Measurements from ENCODE around the gene RAMP2. TPM values are rescaled to one million over a fixed set of nuclear protein-coding genes. Genes with fewer than 3 reads are reported as not detected.

RAMP2 gene
- total and polyA plus RNA-seq, 2 experiments from 2014 or later = 8.8 to 29.5 TPM

GRCh38 chr17:42744806-42745617, 16.0 kb upstream of the RAMP2 start, which contains the start of gene EZH1:
Gene EZH1, minus strand, starts transcription at chr17:42745040. Its CDS starts 16,099 bp downstream, at chr17:42728941.
- Histone ChIP-seq H2AFZ (peak within 1 kb of the TSS; percentile 94), H3K79me2 (replicated peaks; ENCODE audit: insufficient read depth) (peaks cover 12% of the 10 kb centered on the region), H3F3A (replicated peaks; ENCODE audit: low read depth) (0 out of 2 replicates have a peak, but pooled peaks cover 14% of the 10 kb centered on the region), H3K36me3 (ENCODE audit: insufficient read depth) (no peaks in the 10 kb centered on the region), H3K27ac (ENCODE audit: low read depth) (peak within 1 kb of the TSS; percentile 94), H3K4me2 (peak within 1 kb of the TSS; percentile 80), H3K4me3 (peak within 1 kb of the TSS; percentile 79), H3K9me2 (ENCODE audit: insufficient read depth) (peaks cover 5% of the 10 kb centered on the region; the same call in 1 of the 2 replicates), H3K27me3 (ENCODE audit: insufficient read depth) (peaks cover 18% of the 10 kb centered on the region), H3K4me1 (ENCODE audit: insufficient read depth) (peaks cover 44% of the 10 kb centered on the region), H4K20me1 (replicated peaks; ENCODE audit: insufficient read depth) (no peaks in the 10 kb centered on the region)
- no peak for TF ChIP-seq ZNF114 (CRISPR knock-in tag; IDR thresholded peaks at IDR 0.05)
- TF ChIP-seq JUNB (IDR thresholded peaks at IDR 0.05; ENCODE audit: unreplicated experiment) = no peak
- peak; percentile 54 for TF ChIP-seq EZH2 (IDR thresholded peaks at IDR 0.05; ENCODE audit: low read depth, unreplicated experiment)
- TF ChIP-seq POLR2AphosphoS5 (IDR thresholded peaks at IDR 0.05; ENCODE audit: low read depth) = peak; percentile 87
- Mint-ChIP-seq H3K27me3 (ENCODE audit: insufficient read depth, low read depth, poor library complexity) (peaks cover 20% of the 10 kb centered on the region), H3K27ac (peak within 1 kb of the TSS; percentile 87), H3K4me1 (peaks cover 37% of the 10 kb centered on the region), H3K9me3 (peaks cover 11% of the 10 kb centered on the region), H3K36me3 (ENCODE audit: low read depth) (peaks cover 5% of the 10 kb centered on the region; the same call in 2 of the 3 replicates), H3K4me3 (peak within 1 kb of the TSS; percentile 88)
- peak; percentile 88 for ATAC-seq
- peak; percentile 97 for DNase-seq (ENCODE audit: low spot score)

DNA sequence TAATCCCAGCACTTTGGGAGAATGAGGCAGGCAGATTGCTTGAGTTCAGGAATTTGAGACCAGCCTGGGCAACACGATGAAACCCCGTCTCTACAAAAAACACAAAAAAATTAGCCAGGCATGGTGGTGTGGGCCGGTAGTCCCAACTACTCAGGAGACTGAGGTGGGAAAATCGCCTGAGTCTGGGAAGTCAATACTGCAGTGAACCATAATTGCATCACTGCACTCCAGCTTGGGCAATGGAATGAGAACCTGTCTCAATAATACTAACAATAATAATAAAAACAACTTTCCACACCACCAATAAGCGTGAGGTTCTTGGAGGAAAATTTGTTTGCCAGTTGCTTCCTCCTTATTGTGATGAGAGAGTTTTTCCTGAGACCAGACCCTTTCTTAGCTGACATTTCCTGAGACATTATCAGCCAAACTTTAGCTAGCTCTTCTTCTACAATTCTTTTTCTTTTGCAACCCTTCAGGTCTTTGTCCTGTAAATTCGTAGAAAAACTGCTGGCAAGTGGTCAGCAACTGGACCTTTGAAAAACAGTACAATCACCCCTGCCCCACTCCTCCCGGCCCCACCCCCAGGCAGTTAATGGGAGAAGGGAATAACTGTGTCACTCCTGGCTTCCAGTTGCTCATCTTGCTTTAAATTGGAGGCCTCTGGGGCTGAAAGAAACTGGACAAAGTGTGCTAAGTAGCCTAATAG, 12.7 kb upstream of the RAMP2 start:
- Histone ChIP-seq H3K4me3 (no peak overlapping the region), H3K79me2 (replicated peaks; ENCODE audit: insufficient read depth) (peaks cover 5% of the 10 kb centered on the region), H3K4me1 (ENCODE audit: insufficient read depth) (peaks cover 35% of the 10 kb centered on the region), H4K20me1 (replicated peaks; ENCODE audit: insufficient read depth) (no peaks in the 10 kb centered on the region), H3K36me3 (ENCODE audit: insufficient read depth) (no peaks in the 10 kb centered on the region), H3K4me2 (peak overlapping the region; percentile 61), H3K27ac (ENCODE audit: low read depth) (no peak overlapping the region), H3K9me2 (ENCODE audit: insufficient read depth) (peaks cover 5% of the 10 kb centered on the region; the same call in 1 of the 2 replicates), H3F3A (replicated peaks; ENCODE audit: low read depth) (0 out of 2 replicates have a peak, but pooled peaks cover 14% of the 10 kb centered on the region), H2AFZ (peak overlapping the region; percentile 87), H3K27me3 (ENCODE audit: insufficient read depth) (peaks cover 18% of the 10 kb centered on the region)
- Mint-ChIP-seq H3K27me3 (ENCODE audit: insufficient read depth, low read depth, poor library complexity) (peaks cover 20% of the 10 kb centered on the region), H3K4me3 (no peak overlapping the region), H3K36me3 (ENCODE audit: low read depth) (peaks cover 5% of the 10 kb centered on the region; the same call in 2 of the 3 replicates), H3K27ac (no peak overlapping the region), H3K4me1 (peaks cover 28% of the 10 kb centered on the region), H3K9me3 (peaks cover 11% of the 10 kb centered on the region)
- TF ChIP-seq ZNF114 (CRISPR knock-in tag; IDR thresholded peaks at IDR 0.05) = no peak
- no peak for TF ChIP-seq EZH2 (IDR thresholded peaks at IDR 0.05; ENCODE audit: low read depth, unreplicated experiment)
- TF ChIP-seq CTCF (conservative IDR thresholded peaks at IDR 0.05; ENCODE audit: low read depth in 2 of 2) = no peak
- TF ChIP-seq ETS1 (IDR thresholded peaks at IDR 0.05) = no peak
- no peak for TF ChIP-seq JUNB (IDR thresholded peaks at IDR 0.05; ENCODE audit: unreplicated experiment)
- no peak for ATAC-seq
- no peak for DNase-seq (ENCODE audit: low spot score)
